Activated CD4-positive, alpha-beta T cell treated with anti-CD3 and anti-CD28 coated beads, Interleukin-2, amount 50 U/mL, for 1 hour (primary cell): ENCODE data around the gene UBE2E1.
"Not testable (repeated sequence)": the region's sequence is repeated elsewhere in the genome, so short reads cannot be mapped to it uniquely, and the experiment has no call there.

Experiments
- DNase-seq: peaks from one replicate; pipeline ENCODE4 v3.0.0-alpha.2; 2020

The UBE2E1 gene

GRCh38 chr3:23884481-23884880 lies 78.7 kb downstream of the UBE2E1 start:
- no peak for DNase-seq

GRCh38 chr3:23885210-23885609 lies 79.5 kb downstream of the UBE2E1 start:
- no peak for DNase-seq

- DNase-seq = no peak
Observed at GRCh38 chr3:23886311-23886710, 80.6 kb downstream of the UBE2E1 start.

- no peak for DNase-seq
Observed at GRCh38 chr3:23888617-23889228, 83.0 kb downstream of the UBE2E1 start.

- no peak for DNase-seq
Observed at GRCh38 chr3:23889386-23889785, 83.6 kb downstream of the UBE2E1 start.

- DNase-seq = no peak
Observed at GRCh38 chr3:23889950-23890349, 84.2 kb downstream of the UBE2E1 start.

GRCh38 chr3:23894254-23895061 lies 88.7 kb downstream of the UBE2E1 start:
- DNase-seq = no peak

GRCh38 chr3:23895181-23895580 lies 89.4 kb downstream of the UBE2E1 start:
- DNase-seq = no peak

GRCh38 chr3:23900744-23901143 lies 95.0 kb downstream of the UBE2E1 start:
- DNase-seq = no peak

- DNase-seq = no peak
Observed at GRCh38 chr3:23904545-23904944, 98.8 kb downstream of the UBE2E1 start.

- no peak for DNase-seq
Observed at GRCh38 chr3:23909341-23909740, 103.6 kb downstream of the UBE2E1 start.

GRCh38 chr3:23911397-23911796 lies 105.6 kb downstream of the UBE2E1 start:
- DNase-seq = no peak

GRCh38 chr3:23912335-23912734 lies 106.6 kb downstream of the UBE2E1 start:
- DNase-seq = not testable (repeated sequence)

- DNase-seq = no peak
Observed at GRCh38 chr3:23913182-23913581, 107.4 kb downstream of the UBE2E1 start.

- no peak for DNase-seq
Observed at GRCh38 chr3:23913873-23914743, 108.4 kb downstream of the UBE2E1 start.

- no peak for DNase-seq
Observed at GRCh38 chr3:23915537-23916108, 109.9 kb downstream of the UBE2E1 start.

GRCh38 chr3:23916152-23916885 lies 110.6 kb downstream of the UBE2E1 start:
- no peak for DNase-seq

- peak; percentile 97 for DNase-seq
Observed at GRCh38 chr3:23916886-23917678, 111.3 kb downstream of the UBE2E1 start, which contains the start of the genes NKIRAS1 and RPL15. TSS of gene NKIRAS1 (minus strand) at chr3:23916990. CDS start at chr3:23910904, 6,086 bp downstream. TSS of gene RPL15 (plus strand) at chr3:23917132. CDS start at chr3:23917860, 728 bp downstream.

- not testable (repeated sequence) for DNase-seq
Observed at GRCh38 chr3:23917679-23918303, 112.0 kb downstream of the UBE2E1 start.

GRCh38 chr3:23918331-23918730 lies 112.6 kb downstream of the UBE2E1 start:
- DNase-seq = not testable (repeated sequence)

GRCh38 chr3:23919628-23920027 lies 113.9 kb downstream of the UBE2E1 start:
- DNase-seq = no peak
